Activated T-cell treated with anti-CD3 and anti-CD28 coated beads for 1 hour (primary cell): ENCODE data around the gene SOSTDC1.
"Not testable (repeated sequence)": the region's sequence is repeated elsewhere in the genome, so short reads cannot be mapped to it uniquely, and the experiment has no call there.

Source experiments
- DNase-seq: peaks from one replicate; pipeline ENCODE4 v3.0.0-alpha.2; 2020; ENCODE audit warnings: low read depth

The SOSTDC1 gene, protein sequence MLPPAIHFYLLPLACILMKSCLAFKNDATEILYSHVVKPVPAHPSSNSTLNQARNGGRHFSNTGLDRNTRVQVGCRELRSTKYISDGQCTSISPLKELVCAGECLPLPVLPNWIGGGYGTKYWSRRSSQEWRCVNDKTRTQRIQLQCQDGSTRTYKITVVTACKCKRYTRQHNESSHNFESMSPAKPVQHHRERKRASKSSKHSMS

DNA sequence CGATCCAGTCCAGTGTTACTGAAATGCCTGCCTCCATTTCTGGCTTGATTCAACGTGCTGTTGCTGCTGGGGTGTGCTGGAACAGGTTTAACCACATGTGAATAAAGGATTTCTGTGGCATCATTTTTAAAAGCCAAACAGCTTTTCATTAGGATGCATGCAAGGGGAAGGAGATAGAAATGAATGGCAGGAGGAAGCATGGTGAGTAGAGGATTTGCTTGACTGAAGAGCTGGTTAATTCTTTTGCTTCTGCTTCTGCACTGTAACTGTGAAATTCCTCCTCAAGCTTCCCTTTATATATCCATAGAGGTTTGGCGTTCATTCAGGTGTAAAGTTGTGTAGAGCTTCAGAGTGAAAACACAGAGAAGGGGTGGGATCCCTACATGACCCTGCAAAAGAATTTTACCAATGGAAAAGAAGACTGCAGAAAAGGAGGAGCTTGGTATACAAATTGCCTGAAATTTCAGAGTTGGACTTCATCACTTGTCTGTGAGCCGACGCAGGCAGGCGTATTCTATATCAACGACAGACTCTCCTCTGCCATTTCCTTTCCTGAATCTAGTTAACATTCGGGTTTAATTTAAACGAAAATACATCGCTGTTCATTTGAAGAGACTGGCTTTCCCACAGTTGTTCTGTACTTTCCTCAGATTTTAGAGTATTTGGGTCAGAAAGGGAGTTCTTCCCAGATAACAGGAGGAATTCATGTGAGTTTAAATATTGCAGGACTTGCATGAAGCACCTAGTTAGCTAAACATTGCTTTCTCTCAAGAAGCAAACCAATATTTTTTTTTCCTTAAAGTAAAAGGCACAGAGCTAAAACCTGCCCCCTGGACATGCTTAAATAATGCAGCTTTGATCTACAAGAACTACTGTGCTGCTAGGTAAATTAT, at the start of gene SOSTDC1:
Gene SOSTDC1, minus strand, starts transcription at position 270 of the 893 bp plus-strand sequence. Its CDS starts 70 bp downstream, at position 200.
- no peak for DNase-seq

DNA sequence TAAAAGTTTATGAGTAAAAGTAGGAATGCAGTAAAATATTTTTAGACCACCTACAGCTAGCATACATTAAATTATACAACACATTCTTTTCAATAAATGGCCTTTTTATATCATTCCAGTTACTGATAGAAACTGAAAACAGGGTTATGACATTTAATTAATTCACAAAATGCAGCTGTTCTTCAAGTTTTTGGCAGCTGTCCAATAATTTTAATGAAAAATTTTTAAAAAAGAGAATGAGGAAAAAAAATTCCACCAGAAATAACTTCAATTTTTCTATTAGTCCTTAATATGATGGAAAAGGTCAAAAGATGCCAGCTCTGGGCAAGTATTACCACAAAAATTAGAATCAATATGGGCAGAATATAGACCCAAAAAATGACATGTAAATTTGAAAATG, 49.2 kb upstream of the SOSTDC1 start:
- DNase-seq: no peak

DNA sequence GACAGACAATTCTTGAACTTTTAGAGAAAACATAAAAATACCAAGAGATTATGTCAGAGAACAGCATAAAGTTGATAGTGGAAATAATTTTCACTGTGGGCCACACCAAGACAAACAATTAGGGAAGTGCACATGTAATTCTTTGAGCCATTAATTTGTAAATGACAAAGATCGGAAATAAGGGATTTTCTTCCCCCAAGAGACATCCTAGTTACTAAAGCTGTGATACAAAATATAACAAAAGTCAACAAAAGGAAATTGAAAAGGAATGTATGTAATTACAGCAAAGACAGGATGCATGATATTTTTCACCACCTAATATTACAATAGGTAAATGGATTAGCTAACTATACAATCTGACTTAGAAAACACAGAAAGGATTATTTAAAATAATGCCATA, 48.7 kb upstream of the SOSTDC1 start:
- no peak for DNase-seq

DNA sequence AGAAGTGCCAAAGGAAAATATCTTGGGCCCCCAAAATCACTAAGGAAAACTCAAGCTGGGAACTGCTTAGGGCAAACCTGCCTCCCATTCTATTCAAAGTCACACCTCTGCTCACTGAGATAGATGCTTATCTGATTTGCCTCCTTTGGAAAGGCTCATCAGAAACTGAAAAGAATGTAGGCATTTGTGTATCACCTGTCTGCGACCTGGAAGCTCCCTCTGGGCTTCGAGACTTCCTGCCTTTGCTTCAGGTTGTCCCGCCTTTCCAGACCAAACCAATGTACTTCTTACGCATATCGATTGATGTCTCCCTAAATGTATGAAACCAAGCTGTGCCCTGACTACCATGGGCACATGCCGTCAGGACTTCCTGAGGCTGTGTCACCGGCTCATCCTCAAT, 46.6 kb upstream of the SOSTDC1 start:
- DNase-seq: no peak

DNA sequence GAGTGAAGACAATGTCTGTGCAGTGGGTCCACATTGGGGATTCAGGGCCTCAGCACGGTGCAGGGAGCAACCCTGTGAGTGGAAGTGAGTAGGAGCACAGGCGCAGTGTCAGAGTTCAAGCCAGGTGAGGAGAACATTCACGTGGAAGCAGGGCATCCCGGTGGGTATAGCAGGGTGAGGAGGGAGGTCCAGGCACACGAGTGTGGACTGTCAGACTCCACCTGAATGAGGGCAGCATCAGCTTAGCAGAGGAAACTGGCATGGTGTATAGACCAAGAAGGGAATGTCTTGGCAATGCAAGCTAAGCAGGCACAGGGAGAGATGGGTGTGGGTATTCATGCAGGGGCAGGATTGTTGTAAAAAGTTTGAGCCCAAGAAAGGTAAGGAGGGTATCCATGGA, 45.8 kb upstream of the SOSTDC1 start:
- no peak for DNase-seq

DNA sequence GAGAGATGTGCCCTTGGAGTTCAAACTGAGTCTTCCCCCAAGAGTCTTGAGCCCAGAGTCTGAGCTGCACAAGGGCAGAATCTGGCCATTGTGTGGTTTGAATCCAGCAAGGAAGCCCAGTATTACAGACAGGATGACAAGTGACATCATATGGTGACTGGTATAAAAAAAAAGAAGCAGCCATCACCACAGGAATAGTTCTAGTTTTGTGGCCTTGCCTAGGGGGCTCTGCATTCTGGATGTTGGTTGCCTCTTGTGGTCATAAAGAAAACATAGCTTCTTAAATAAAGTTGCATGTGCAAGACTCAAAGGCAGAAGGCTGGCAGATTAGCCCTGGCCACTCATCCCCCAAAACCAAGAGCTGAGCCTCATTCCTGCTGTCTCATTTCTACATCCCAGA, 44.3 kb upstream of the SOSTDC1 start:
- DNase-seq: no peak

DNA sequence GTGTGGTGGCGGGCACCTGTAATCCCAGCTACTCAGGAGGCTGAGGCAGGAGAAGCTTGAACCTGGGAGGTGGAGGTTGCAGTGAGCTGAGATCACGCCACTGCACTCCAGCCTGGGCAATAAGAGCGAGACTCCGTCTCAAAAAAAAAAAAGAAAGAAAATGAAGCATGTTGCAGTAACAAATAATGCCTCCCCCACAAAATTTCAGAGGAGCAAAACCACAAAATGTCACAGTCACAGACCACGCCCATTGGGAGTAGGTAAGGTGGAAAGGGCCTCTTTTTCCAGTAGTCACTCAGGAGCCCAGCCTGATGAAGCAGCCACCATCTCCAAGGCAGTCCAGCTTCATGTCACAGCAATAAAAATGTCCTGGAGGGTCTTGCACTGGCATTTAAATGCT, 40.9 kb upstream of the SOSTDC1 start:
- not testable (repeated sequence) for DNase-seq

DNA sequence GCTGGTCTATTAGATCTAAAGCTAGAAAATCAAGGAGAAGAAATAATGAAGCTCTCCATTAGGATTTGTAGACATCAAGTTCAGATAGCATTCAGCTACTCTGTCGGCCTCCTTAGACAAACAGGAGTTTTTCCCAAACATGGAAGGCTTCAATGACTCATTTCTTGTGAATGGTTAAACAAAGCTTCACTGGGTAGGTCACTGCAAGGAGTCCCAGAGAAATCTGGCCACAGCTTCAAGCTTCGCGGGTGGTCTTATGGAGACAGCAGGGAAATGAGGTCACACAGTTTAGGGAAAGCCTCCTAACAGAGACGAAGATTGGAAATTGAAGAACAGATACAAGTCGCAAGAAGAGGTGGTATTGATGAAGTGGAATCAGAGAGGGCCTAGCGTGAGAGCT, 38.5 kb upstream of the SOSTDC1 start:
- DNase-seq: no peak

DNA sequence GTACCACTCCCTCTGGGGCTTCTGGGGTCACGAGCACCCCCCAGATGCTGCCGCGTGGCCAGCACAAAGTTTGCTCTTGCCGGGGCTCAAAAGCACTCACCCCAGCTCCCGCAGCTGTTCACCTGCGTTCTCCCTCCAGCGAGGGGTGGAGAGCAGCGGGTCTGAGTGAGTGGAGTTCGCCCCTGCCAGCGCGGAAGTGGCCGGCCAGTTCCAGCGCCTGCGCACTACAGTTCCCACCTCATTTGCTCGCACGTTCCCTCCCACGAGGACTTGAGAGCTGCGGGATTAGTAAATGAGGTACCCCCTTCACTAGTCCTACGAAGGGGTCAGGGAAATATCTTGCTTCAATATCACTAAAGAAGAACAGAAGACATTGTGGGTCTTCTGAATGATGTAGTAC, 36.8 kb upstream of the SOSTDC1 start:
- DNase-seq: no peak

DNA sequence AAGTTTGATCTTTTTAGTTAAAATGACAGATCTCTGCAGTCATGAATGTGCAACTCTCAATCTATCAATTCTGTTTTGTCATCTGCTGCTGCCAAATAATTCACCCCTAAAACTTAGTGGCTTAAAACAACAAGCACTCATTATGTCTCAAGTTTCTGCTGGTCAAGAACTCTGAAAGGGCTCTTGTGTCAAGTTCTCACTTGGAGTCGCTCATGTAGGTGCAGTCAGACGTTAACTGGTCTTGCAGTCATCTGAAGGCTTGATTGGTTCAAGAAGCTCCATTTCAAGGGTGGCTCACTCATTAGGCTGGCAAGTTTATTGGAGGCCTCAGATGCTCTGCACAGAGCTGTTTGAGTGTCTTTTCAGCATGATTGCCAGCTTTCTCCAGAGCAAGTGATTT, 32.6 kb upstream of the SOSTDC1 start:
- no peak for DNase-seq

DNA sequence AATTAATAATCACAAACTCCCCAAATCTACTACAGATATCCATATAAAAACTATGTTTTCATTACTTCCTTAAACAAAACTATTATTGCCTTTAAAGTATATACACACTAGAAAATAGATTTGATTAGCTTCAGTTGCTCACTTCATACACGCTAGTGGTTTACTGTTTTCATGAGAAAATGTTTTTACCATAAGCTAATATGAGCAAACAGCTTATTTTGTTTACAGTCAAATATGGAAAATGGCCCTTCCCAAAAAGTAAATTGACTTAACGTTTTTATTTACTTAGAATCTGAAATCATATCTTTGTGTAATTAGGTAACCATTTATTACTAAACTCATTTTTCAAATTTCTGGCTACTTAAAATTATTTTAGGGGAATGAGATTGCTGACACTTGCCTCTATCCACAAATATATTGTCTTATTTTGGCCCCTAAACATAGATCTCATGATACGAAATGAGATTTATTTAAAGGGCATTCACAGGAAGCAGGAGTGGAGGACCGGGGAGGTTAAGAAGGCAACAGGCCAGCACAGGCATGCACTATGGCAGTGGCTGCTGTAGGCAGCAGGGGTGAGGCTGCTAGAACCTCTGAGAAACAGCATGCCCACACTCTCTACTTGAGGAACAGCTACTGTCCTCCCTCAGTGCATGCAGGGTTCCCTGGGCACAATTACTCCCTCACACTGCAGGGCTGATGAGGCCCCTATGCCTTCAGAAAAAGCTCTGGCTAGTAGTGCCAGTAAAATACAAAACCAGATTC, 29.6 kb upstream of the SOSTDC1 start:
- no peak for DNase-seq

DNA sequence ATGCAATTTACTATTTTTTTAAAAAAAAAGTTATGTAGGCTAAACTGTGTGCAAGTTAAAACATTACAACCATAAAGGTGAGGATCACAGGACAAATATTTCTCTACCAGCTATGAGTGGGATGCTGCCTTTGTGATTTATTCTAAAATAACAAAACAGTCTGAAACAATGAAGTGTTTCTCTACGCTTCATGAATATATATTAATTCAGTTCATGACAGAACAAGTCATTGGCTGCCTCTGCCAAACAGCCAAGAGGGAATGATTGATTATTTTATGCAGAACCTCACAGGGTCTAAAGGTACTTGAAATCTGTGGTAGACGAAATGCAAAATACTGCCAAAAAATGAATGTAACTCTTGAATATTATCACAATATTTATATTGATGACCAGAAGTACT, 29.0 kb upstream of the SOSTDC1 start:
- DNase-seq: no peak

DNA sequence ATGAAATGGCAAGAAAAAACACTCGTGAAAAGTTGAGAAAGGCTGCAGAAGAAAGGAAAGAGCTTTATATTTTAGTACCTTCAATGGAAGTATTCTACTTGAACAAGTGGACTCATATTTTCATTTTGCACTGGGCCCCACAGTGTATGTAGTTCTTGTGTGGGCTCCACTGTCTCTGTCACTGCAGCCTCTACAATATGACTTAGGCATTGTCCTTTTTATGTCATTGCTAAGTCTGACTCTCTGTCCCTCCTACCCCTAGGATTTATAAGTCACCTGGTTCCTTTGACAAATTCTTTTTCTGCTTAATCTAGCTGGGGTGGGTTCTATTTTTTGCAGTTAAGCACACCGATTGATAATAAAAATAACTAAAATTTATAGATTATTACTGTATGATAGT, 27.7 kb upstream of the SOSTDC1 start:
- DNase-seq: no peak

DNA sequence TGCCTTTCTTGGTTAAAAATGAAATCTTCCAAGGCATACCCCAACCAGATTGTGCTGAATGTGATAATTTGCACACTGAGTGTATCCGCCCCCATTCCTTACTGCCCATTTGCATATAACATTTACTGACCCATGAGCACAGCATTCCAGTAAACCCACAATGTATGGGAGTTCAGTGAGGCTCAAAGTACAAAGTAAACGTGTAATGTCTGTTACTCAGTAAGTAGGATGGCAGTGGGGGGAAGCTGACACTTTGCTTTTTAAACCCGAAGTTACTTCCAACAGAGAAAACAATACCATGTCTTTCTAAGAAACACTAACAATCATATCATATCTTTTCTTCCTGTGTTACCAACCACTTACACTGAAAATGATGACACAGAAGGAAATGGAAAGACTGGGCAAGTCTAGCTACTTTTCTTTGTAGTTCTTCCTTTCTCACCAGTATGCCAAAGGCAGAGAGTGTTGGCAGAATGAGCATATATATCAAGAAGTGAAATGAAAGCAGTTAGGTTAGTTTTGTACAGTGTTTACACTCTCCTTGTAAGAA, 27.1 kb upstream of the SOSTDC1 start:
- DNase-seq: no peak

DNA sequence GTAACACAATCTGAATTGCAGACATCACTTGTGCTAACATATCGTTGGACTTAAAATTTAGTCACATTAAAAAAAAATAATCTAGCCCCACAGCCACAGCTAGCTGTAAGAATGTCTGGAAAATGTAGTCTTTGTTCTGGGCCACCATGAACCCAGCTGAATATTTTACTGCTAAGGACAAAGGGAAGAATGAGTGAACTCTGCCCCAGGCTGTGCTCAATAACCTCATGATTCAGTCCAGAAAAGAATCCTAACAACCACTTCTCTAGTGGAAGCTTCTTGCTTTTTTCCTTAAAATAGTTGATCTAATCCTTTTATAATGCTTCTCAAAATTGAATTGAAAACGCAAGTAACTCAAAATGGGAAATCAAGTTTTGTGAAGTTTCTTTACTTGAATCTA, 25.6 kb upstream of the SOSTDC1 start:
- no peak for DNase-seq

DNA sequence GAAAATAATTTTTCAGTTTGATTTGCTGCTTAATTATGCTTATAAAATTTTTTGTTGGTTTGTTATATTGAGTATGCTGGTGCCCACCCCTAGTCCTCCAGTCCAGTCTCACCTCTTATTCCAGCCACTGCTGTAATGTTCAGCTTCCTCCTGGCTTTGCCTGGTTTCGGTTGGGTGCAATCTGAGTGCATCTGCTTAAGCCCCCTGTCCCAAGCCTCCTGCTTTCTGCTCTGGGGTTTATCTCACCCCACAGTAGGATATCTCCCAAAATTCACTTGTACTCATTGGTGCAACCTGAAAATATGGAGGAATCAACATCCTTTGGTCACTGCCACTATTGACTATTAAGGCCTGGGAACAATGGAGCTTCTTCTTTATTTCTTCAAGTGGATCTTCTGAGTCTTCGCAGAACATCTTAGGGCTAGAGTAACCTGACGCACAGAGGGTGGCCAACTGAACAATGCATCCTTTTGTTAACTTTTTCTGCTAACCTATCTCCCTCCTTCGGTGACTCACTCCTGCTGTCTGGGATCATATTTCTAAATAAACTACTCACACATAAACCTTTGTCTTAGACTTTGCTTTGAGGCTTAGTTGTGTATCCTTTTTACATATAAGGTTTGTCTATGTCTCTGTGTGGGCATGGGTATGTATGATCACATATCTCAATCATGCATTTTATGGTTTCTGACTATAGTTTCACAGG, 19.1 kb upstream of the SOSTDC1 start:
- DNase-seq: no peak

DNA sequence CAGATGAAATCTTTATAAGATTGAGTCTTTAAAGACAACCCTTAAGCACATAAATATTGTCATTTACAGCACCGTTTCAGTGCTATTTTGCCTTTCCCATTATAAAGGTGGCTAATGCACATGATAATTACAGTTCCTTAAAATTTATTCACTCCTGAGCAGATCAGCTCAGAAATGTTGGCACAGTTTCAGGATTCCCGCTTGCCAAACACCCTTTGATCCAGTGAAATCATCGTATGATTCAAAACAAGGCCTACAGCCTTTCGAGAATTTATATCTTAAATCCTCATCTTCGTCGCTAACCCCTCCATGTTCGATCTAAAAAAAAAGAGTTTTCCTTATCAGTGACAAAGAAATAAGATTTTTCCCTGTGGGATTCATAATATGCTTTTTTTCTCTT, 14.1 kb upstream of the SOSTDC1 start:
- no peak for DNase-seq

DNA sequence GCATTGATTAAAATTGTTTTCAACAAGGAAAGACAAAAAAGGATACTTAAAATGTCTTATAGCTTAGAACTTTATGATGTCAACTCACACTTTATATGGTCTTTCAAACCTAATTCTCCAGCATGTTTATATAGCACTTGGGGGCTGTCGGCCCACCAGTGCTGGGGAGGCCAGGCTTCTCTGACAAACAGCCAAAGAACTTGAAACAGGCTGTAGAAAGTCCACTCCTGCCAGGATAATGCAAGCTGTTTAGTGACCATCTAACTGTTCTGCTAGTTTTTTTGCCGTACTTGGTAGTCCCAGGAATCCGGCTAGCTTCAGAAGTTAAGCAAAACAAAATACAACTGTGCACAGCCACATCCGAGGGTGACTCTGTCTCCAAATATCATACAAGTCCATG, 13.6 kb upstream of the SOSTDC1 start:
- DNase-seq: no peak

DNA sequence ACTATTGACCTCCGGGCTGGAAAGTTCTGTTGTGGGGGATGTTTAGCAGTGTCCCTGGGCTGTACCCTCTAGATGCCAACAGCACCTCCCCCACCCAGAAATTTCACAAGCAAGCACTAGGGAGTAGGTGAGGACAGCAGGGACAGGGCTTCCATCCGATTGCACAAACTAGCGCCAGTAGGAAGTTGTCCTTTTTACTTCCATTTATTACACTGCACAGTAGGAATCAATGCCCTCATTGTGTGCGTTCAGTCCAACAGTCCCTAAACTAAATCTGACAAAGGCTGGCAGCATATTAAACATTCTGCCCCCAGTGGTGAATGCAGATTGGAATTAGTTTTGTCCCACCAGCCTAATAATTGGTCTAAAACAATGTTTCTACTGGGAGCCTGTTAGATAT, 6.4 kb upstream of the SOSTDC1 start:
- no peak for DNase-seq

DNA sequence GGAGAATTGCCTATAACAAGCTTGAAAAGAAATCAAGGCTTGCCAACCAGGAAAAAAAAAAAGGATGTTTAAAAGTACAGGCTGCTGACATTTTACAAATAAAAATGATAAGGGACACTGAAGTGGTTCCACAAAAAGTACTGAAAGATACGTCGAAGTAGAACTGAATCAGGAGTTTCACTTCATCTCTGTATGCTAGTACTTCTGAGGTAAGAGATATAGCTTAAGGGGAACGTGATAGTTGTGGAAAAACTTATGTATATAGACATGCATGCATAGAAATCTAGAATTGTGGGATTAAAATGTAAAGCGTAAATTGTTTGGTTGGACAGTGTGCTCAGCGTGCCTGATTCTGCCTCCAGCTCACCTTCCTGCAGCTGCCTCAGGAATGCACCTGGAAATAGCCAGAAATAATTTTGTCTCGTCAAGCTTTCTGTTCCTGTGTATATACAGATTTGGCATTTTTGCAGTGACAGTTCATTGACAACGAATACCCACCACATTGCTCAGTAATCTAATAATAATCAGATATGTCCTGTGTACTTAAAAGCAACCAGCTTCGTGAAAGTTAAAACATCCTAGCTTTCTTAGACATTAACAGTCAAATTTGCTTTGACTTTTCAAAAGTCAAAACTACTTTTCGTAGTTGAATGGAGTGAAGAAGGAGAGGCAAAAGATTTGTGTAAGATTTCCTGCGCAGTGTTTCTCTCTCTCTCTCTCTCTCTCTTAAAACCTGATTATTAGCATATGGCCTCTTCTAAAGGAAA, 1.4 kb downstream of the SOSTDC1 start:
- DNase-seq: no peak

DNA sequence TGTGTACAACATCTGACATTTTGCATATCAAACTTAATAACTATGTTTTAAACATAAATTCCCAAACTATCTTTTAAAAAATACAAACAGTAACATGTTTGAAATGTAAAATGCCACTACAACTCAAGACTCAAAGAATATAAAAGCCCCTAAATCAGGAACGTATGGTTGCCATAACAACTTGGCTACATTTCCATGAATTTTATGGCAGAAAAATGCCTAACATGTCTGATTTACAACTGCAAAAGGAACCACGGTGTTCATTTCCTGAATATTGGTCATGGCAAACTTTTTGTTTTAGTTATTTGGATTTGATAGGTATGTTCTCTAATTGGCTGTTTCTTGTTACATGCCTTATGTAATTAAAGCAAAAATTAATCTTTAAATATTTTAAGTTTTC, 2.0 kb downstream of the SOSTDC1 start:
- DNase-seq: no peak
